ENCODE data around the gene MEF2B.

The MEF2B gene

GRCh38 chr19:19126102-19126501 lies 44.0 kb downstream of the MEF2B start:
- no peak overlapping the region for H3K4me3 ChIP-seq (IDR thresholded peaks at IDR 0.05; ENCODE audit: insufficient read depth, low read depth, low read length)
- H3K4me2 ChIP-seq, result no peak overlapping the region
- H4K20me1 ChIP-seq (ENCODE audit: insufficient read depth), result no peaks in the 10 kb centered on the region
- H3K9ac ChIP-seq, result no peak overlapping the region
- no peak overlapping the region for H3K27ac ChIP-seq
- no peaks in the 10 kb centered on the region for H3K36me3 ChIP-seq (ENCODE audit: insufficient read depth)
- H3K4me1 ChIP-seq (ENCODE audit: low read depth, poor library complexity, severe bottlenecking), result no peaks in the 10 kb centered on the region
- H3K27me3 ChIP-seq (ENCODE audit: insufficient read depth, low read depth), result no peaks in the 10 kb centered on the region
- no peak overlapping the region for H2AFZ ChIP-seq (ENCODE audit: low read depth)
- no peaks in the 10 kb centered on the region for H3K79me2 ChIP-seq (ENCODE audit: insufficient read depth, low read depth)
- no peak for TF ChIP-seq CTCF (conservative IDR thresholded peaks at IDR 0.05; ENCODE audit: low read depth, low read length)

- TF ChIP-seq CTCF (conservative IDR thresholded peaks at IDR 0.05; ENCODE audit: low read depth, low read length), result no peak
- no peak overlapping the region for H3K27ac ChIP-seq
- H3K4me1 ChIP-seq (ENCODE audit: low read depth, poor library complexity, severe bottlenecking), result no peaks in the 10 kb centered on the region
- no peaks in the 10 kb centered on the region for H3K36me3 ChIP-seq (ENCODE audit: insufficient read depth)
- H3K4me3 ChIP-seq (IDR thresholded peaks at IDR 0.05; ENCODE audit: insufficient read depth, low read depth, low read length), result no peak overlapping the region
- no peak overlapping the region for H2AFZ ChIP-seq (ENCODE audit: low read depth)
- H3K79me2 ChIP-seq (ENCODE audit: insufficient read depth, low read depth), result no peaks in the 10 kb centered on the region
- no peak overlapping the region for H3K9ac ChIP-seq
- H3K4me2 ChIP-seq, result no peak overlapping the region
- H4K20me1 ChIP-seq (ENCODE audit: insufficient read depth), result no peaks in the 10 kb centered on the region
- no peaks in the 10 kb centered on the region for H3K27me3 ChIP-seq (ENCODE audit: insufficient read depth, low read depth)
These were observed 46.7 kb downstream of the MEF2B start for GRCh38 chr19:19123386-19123785.

GRCh38 chr19:19122902-19123301 lies 47.2 kb downstream of the MEF2B start:
- Histone ChIP-seq H3K79me2 (ENCODE audit: insufficient read depth, low read depth) (no peaks in the 10 kb centered on the region), H3K9ac (no peak overlapping the region), H3K4me2 (no peak overlapping the region), H4K20me1 (ENCODE audit: insufficient read depth) (no peaks in the 10 kb centered on the region), H3K27me3 (ENCODE audit: insufficient read depth, low read depth) (no peaks in the 10 kb centered on the region), H3K36me3 (ENCODE audit: insufficient read depth) (no peaks in the 10 kb centered on the region), H3K4me3 (IDR thresholded peaks at IDR 0.05; ENCODE audit: insufficient read depth, low read depth, low read length) (no peak overlapping the region), H3K4me1 (ENCODE audit: low read depth, poor library complexity, severe bottlenecking) (no peaks in the 10 kb centered on the region), H2AFZ (ENCODE audit: low read depth) (no peak overlapping the region), H3K27ac (no peak overlapping the region)
- no peak for TF ChIP-seq CTCF (conservative IDR thresholded peaks at IDR 0.05; ENCODE audit: low read depth, low read length)

- H3K4me1 ChIP-seq (ENCODE audit: low read depth, poor library complexity, severe bottlenecking), result no peaks in the 10 kb centered on the region
- H3K27ac ChIP-seq, result no peak overlapping the region
- no peaks in the 10 kb centered on the region for H3K27me3 ChIP-seq (ENCODE audit: insufficient read depth, low read depth)
- no peaks in the 10 kb centered on the region for H4K20me1 ChIP-seq (ENCODE audit: insufficient read depth)
- TF ChIP-seq CTCF (conservative IDR thresholded peaks at IDR 0.05; ENCODE audit: low read depth, low read length), result no peak
- no peak overlapping the region for H3K4me3 ChIP-seq (IDR thresholded peaks at IDR 0.05; ENCODE audit: insufficient read depth, low read depth, low read length)
- H3K79me2 ChIP-seq (ENCODE audit: insufficient read depth, low read depth), result no peaks in the 10 kb centered on the region
- H3K4me2 ChIP-seq, result no peak overlapping the region
- H3K36me3 ChIP-seq (ENCODE audit: insufficient read depth), result no peaks in the 10 kb centered on the region
- H3K9ac ChIP-seq, result no peak overlapping the region
- H2AFZ ChIP-seq (ENCODE audit: low read depth), result no peak overlapping the region
These were observed 48.7 kb downstream of the MEF2B start for GRCh38 chr19:19121371-19121770.

Measured in KMS-11 (cell line).